HepG2 (cell line): Measurements from ENCODE around the gene CEBPE. TPM values are rescaled to one million over a fixed set of nuclear protein-coding genes. Genes with fewer than 3 reads are reported as not detected.

ENCODE experiments used
- AGO1 ChIP-seq: fragments of 200-400 bp; formaldehyde crosslinking; IDR thresholded peaks from 2 replicates; pipeline ENCODE4 v1.6.1; 2017; ENCODE audit warnings: mild to moderate bottlenecking, low read depth, low read length, moderate library complexity; ENCODE audit not compliant: poor library complexity, severe bottlenecking
- ATF1 ChIP-seq: IDR thresholded peaks from 2 replicates; pipeline ENCODE4 v1.6.1; 2016; ENCODE audit warnings: mild to moderate bottlenecking, control low read depth
- EZH2 ChIP-seq: conservative IDR thresholded peaks from 2 replicates; pipeline ENCODE4 v1.6.1; 2012; ENCODE audit warnings: mild to moderate bottlenecking, low read depth, low read length, moderate library complexity
- HMGA1 ChIP-seq: sonication (generic); formaldehyde crosslinking; conservative IDR thresholded peaks from 2 replicates; pipeline ENCODE4 v1.4.0; 2020; ENCODE audit warnings: missing genetic modification reagents
- MEIS2 ChIP-seq: sonication (generic); formaldehyde crosslinking; IDR thresholded peaks from 2 replicates; pipeline ENCODE4 v1.9.0; 2021; ENCODE audit warnings: mild to moderate bottlenecking, missing genetic modification reagents
- SMARCC2 ChIP-seq: fragments of 450-650 bp; IDR thresholded peaks from 2 replicates; pipeline ENCODE4 v1.6.1; 2017; ENCODE audit warnings: antibody characterized with exemption, mild to moderate bottlenecking
- TBX2 ChIP-seq: sonication (generic); formaldehyde crosslinking; IDR thresholded peaks from 2 replicates; pipeline ENCODE4 v1.5.0; 2020; ENCODE audit warnings: missing genetic modification reagents, mild to moderate bottlenecking, borderline replicate concordance
- ZFP36 ChIP-seq: fragments of 150-350 bp; IDR thresholded peaks from 2 replicates; pipeline ENCODE4 v1.6.1; 2018; ENCODE audit warnings: borderline replicate concordance, low read length, low read depth; ENCODE audit not compliant: partially characterized antibody
- ZNF446 ChIP-seq: sonication (generic); formaldehyde crosslinking; IDR thresholded peaks from 2 replicates; pipeline ENCODE4 v1.5.0; 2020; ENCODE audit warnings: mild to moderate bottlenecking, missing genetic modification reagents
- ZNF766 ChIP-seq: sonication (generic); formaldehyde crosslinking; IDR thresholded peaks from 2 replicates; pipeline ENCODE4 v1.5.0; 2020; ENCODE audit warnings: missing genetic modification reagents, borderline replicate concordance
- ZSCAN9 ChIP-seq: IDR thresholded peaks from 2 replicates; pipeline ENCODE4 v1.6.1; 2016; ENCODE audit warnings: borderline replicate concordance
- polyA plus RNA-seq, 8 experiments: library from polyadenylated mRNA; depleted of rRNA in 3 of 8; stranded (reverse) in 7 of 8; unstranded in 1 of 8; fragments of >200 nt; fragmentation: Illumina TruSeq in 4 of 8; extraction: Trizol in 4 of 8; gene quantifications; 2 replicates each; pipeline versions ENCODE4 v1.2.1 to v1.2.3, GENCODE V29; 2011 to 2016; ENCODE audit warnings: low read depth in 4 of 8, missing spikeins in 1 of 8, mixed read lengths in 1 of 8; ENCODE audit not compliant: insufficient read depth in 1 of 8
- total RNA-seq, 5 experiments: library from RNA; depleted of rRNA; stranded (reverse); fragments of >200 nt; fragmentation: Illumina TruSeq; extraction: Trizol; gene quantifications; 2 replicates each; pipeline ENCODE4 v1.2.3, GENCODE V29; 2016; ENCODE audit warnings: low read depth in 1 of 5
- TF ChIP-seq, protein P1 (sequence below): IDR thresholded peaks from 2 replicates; pipeline ENCODE4 v1.6.1; 2016
- TF ChIP-seq, protein P2 (sequence below): sonication (generic); formaldehyde crosslinking; IDR thresholded peaks from 2 replicates; pipeline ENCODE4 v1.8.0; 2022; ENCODE audit warnings: missing genetic modification reagents, mild to moderate bottlenecking, moderate library complexity, borderline replicate concordance
- TF ChIP-seq, protein P3 (sequence below): sonication (generic); formaldehyde crosslinking; IDR thresholded peaks from 2 replicates; pipeline ENCODE4 v1.4.0; 2020; ENCODE audit warnings: missing genetic modification reagents
- TF ChIP-seq, protein P4 (sequence below): sonication (generic); formaldehyde crosslinking; IDR thresholded peaks from one replicate; pipeline ENCODE4 v1.5.1; 2020; ENCODE audit warnings: mild to moderate bottlenecking, missing genetic modification reagents; ENCODE audit errors: not compliant biosample characterization

The CEBPE gene
- total and polyA plus RNA-seq, 2 of the 13 experiments (the other 11 are each of a cell fraction or from before 2014, with no cell fraction given), result 0.09 to 0.11 TPM

DNA sequence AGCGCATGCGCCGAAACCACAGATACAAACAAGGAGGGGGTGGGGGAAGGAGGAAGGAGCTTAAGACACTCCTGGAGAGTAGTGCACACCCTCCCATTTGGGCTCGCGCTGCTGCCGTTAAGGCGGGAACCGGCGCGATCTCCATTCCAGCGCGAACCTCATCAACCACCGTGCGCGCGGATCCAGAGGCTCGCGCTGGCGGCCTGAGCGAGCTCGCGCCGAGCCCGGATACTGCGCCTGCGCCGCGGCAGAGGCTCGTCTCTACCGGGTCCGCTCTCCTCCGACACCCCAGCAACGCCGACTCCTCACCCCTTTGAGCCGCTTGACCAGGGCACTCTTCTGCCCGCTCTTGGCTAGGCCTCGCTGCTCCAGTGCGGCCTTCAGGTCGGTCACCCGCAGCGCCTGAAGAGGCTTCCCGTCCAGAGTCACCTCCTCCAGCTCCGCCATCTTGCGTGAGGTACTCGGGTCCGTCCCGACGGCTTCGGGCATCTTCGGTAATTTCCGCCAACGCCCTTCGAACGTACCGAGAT is 24.3 kb downstream of the CEBPE start, which contains the start of gene ACIN1 (continued):
- TF ChIP-seq, protein P1, sequence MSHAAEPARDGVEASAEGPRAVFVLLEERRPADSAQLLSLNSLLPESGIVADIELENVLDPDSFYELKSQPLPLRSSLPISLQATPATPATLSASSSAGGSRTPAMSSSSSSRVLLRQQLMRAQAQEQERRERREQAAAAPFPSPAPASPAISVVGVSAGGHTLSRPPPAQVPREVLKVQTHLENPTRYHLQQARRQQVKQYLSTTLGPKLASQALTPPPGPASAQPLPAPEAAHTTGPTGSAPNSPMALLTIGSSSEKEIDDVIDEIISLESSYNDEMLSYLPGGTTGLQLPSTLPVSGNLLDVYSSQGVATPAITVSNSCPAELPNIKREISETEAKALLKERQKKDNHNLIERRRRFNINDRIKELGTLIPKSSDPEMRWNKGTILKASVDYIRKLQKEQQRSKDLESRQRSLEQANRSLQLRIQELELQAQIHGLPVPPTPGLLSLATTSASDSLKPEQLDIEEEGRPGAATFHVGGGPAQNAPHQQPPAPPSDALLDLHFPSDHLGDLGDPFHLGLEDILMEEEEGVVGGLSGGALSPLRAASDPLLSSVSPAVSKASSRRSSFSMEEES (CRISPR knock-in tag), result peak; percentile 82
- TF ChIP-seq ZSCAN9 (CRISPR knock-in tag), result peak; percentile 72; the same call in 1 of the 2 replicates
- TF ChIP-seq ZNF446 (CRISPR knock-in tag), result peak; percentile 99
- TF ChIP-seq EZH2, result no peak
- peak; percentile 86 for TF ChIP-seq AGO1
- TF ChIP-seq, protein P2, sequence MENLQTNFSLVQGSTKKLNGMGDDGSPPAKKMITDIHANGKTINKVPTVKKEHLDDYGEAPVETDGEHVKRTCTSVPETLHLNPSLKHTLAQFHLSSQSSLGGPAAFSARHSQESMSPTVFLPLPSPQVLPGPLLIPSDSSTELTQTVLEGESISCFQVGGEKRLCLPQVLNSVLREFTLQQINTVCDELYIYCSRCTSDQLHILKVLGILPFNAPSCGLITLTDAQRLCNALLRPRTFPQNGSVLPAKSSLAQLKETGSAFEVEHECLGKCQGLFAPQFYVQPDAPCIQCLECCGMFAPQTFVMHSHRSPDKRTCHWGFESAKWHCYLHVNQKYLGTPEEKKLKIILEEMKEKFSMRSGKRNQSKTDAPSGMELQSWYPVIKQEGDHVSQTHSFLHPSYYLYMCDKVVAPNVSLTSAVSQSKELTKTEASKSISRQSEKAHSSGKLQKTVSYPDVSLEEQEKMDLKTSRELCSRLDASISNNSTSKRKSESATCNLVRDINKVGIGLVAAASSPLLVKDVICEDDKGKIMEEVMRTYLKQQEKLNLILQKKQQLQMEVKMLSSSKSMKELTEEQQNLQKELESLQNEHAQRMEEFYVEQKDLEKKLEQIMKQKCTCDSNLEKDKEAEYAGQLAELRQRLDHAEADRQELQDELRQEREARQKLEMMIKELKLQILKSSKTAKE (CRISPR knock-in tag), result no peak
- no peak for TF ChIP-seq ZFP36
- TF ChIP-seq HMGA1, result no peak
- TF ChIP-seq ZNF766 (CRISPR knock-in tag), result peak; percentile 96
- TF ChIP-seq ATF1 (CRISPR knock-in tag), result no peak
- TF ChIP-seq MEIS2 (CRISPR knock-in tag), result peak; percentile 95
- TF ChIP-seq, protein P3, sequence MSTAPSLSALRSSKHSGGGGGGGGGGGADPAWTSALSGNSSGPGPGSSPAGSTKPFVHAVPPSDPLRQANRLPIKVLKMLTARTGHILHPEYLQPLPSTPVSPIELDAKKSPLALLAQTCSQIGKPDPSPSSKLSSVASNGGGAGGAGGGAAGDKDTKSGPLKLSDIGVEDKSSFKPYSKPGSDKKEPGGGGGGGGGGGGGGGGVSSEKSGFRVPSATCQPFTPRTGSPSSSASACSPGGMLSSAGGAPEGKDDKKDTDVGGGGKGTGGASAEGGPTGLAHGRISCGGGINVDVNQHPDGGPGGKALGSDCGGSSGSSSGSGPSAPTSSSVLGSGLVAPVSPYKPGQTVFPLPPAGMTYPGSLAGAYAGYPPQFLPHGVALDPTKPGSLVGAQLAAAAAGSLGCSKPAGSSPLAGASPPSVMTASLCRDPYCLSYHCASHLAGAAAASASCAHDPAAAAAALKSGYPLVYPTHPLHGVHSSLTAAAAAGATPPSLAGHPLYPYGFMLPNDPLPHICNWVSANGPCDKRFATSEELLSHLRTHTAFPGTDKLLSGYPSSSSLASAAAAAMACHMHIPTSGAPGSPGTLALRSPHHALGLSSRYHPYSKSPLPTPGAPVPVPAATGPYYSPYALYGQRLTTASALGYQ (CRISPR knock-in tag), result peak; percentile 83
- no peak for TF ChIP-seq SMARCC2
- TF ChIP-seq, protein P4, sequence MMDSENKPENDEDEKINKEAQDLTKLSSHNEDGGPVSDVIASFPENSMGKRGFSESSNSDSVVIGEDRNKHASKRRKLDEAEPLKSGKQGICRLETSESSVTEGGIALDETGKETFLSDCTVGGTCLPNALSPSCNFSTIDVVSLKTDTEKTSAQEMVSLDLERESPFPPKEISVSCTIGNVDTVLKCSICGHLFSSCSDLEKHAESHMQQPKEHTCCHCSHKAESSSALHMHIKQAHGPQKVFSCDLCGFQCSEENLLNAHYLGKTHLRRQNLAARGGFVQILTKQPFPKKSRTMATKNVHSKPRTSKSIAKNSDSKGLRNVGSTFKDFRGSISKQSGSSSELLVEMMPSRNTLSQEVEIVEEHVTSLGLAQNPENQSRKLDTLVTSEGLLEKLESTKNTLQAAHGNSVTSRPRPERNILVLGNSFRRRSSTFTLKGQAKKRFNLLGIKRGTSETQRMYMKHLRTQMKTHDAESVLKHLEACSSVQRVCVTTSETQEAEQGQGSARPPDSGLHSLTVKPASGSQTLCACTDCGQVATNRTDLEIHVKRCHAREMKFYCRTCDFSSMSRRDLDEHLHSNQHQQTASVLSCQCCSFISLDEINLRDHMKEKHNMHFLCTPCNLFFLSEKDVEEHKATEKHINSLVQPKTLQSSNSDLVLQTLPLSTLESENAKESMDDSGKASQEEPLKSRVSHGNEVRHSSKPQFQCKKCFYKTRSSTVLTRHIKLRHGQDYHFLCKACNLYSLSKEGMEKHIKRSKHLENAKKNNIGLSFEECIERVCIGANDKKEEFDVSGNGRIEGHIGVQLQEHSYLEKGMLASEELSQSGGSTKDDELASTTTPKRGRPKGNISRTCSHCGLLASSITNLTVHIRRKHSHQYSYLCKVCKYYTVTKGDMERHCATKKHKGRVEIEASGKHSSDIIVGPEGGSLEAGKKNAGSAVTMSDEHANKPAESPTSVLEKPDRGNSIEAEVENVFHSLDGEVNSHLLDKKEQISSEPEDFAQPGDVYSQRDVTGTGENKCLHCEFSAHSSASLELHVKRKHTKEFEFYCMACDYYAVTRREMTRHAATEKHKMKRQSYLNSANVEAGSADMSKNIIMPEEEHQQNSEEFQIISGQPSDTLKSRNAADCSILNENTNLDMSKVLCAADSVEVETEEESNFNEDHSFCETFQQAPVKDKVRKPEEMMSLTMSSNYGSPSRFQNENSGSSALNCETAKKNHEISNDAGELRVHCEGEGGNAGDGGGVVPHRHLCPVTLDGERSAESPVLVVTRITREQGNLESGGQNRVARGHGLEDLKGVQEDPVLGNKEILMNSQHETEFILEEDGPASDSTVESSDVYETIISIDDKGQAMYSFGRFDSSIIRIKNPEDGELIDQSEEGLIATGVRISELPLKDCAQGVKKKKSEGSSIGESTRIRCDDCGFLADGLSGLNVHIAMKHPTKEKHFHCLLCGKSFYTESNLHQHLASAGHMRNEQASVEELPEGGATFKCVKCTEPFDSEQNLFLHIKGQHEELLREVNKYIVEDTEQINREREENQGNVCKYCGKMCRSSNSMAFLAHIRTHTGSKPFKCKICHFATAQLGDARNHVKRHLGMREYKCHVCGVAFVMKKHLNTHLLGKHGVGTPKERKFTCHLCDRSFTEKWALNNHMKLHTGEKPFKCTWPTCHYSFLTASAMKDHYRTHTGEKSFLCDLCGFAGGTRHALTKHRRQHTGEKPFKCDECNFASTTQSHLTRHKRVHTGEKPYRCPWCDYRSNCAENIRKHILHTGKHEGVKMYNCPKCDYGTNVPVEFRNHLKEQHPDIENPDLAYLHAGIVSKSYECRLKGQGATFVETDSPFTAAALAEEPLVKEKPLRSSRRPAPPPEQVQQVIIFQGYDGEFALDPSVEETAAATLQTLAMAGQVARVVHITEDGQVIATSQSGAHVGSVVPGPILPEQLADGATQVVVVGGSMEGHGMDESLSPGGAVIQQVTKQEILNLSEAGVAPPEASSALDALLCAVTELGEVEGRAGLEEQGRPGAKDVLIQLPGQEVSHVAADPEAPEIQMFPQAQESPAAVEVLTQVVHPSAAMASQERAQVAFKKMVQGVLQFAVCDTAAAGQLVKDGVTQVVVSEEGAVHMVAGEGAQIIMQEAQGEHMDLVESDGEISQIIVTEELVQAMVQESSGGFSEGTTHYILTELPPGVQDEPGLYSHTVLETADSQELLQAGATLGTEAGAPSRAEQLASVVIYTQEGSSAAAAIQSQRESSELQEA (CRISPR knock-in tag), result peak; percentile 92
- TF ChIP-seq TBX2 (CRISPR knock-in tag), result peak; percentile 92
